ENCODE measurements around the gene DDX5.

The DDX5 gene

GRCh38 chr17:64506201-64506575, at the start of gene DDX5:
DDX5 (minus strand) TSS chr17:64506289; CDS start chr17:64506119, 170 bp downstream.
- FAIRE-seq = no peak

GRCh38 chr17:64555281-64555680, 49.2 kb upstream of the DDX5 start:
- no peak for FAIRE-seq

- no peak for FAIRE-seq
Measured at GRCh38 chr17:64554028-64554637, 48.0 kb upstream of the DDX5 start.

GRCh38 chr17:64551461-64551860, 45.4 kb upstream of the DDX5 start:
- FAIRE-seq = no peak

- no peak for FAIRE-seq
Measured at GRCh38 chr17:64547319-64547718, 41.2 kb upstream of the DDX5 start.

- FAIRE-seq = no peak
Measured at GRCh38 chr17:64546716-64547115, 40.6 kb upstream of the DDX5 start.

- FAIRE-seq = no peak
Measured at GRCh38 chr17:64544742-64545141, 38.7 kb upstream of the DDX5 start.

- FAIRE-seq = no peak
Measured at GRCh38 chr17:64540118-64540776, 34.2 kb upstream of the DDX5 start.

GRCh38 chr17:64538508-64539130, 32.5 kb upstream of the DDX5 start:
- no peak for FAIRE-seq

GRCh38 chr17:64537488-64537887, 31.4 kb upstream of the DDX5 start:
- FAIRE-seq = no peak

- no peak for FAIRE-seq
Measured at GRCh38 chr17:64536913-64537312, 30.8 kb upstream of the DDX5 start.

- FAIRE-seq = no peak
Measured at GRCh38 chr17:64535357-64535756, 29.3 kb upstream of the DDX5 start.

GRCh38 chr17:64534187-64534586, 28.1 kb upstream of the DDX5 start:
- no peak for FAIRE-seq

- no peak for FAIRE-seq
Measured at GRCh38 chr17:64533784-64534183, 27.7 kb upstream of the DDX5 start.

- no peak for FAIRE-seq
Measured at GRCh38 chr17:64532409-64532808, 26.3 kb upstream of the DDX5 start.

- FAIRE-seq = no peak
Measured at GRCh38 chr17:64531955-64532371, 25.9 kb upstream of the DDX5 start.

GRCh38 chr17:64529221-64529620, 23.1 kb upstream of the DDX5 start:
- no peak for FAIRE-seq

- no peak for FAIRE-seq
Measured at GRCh38 chr17:64527914-64528313, 21.8 kb upstream of the DDX5 start.

- FAIRE-seq = no peak
Measured at GRCh38 chr17:64520359-64520758, 14.3 kb upstream of the DDX5 start.

- no peak for FAIRE-seq
Measured at GRCh38 chr17:64519601-64520000, 13.5 kb upstream of the DDX5 start.

GRCh38 chr17:64515829-64516228, 9.7 kb upstream of the DDX5 start:
- FAIRE-seq = no peak

- FAIRE-seq = no peak
Measured at GRCh38 chr17:64515419-64515818, 9.3 kb upstream of the DDX5 start.

GRCh38 chr17:64509179-64509578, 3.1 kb upstream of the DDX5 start:
- no peak for FAIRE-seq

GRCh38 chr17:64508683-64509082, 2.6 kb upstream of the DDX5 start:
- no peak for FAIRE-seq

GRCh38 chr17:64507413-64507782, 1.3 kb upstream of the DDX5 start:
- no peak for FAIRE-seq
